HCT116 (cell line): ENCODE measurements around the gene PRLR.

Experiments
- ATF3 ChIP-seq: IDR thresholded peaks from 2 replicates; pipeline ENCODE4 v1.6.1; 2012
- CEBPB ChIP-seq: IDR thresholded peaks from 2 replicates; pipeline ENCODE4 v1.6.1; 2012; ENCODE audit warnings: low read depth
- CTCF ChIP-seq, 3 experiments: fragments of 200-600 bp in 1 of 3; sonication (generic) in 1 of 3; IDR thresholded peaks in 2 of 3; conservative IDR thresholded peaks in 1 of 3; 2 replicates each; pipeline ENCODE4 v1.5.1; 2012 to 2017; ENCODE audit warnings: low read depth in 2 of 3, low read length in 2 of 3, antibody characterized with exemption in 1 of 3, borderline replicate concordance in 1 of 3, control low read depth in 1 of 3, mild to moderate bottlenecking in 1 of 3, mixed read lengths in 1 of 3, mixed run types in 1 of 3, moderate library complexity in 1 of 3; ENCODE audit not compliant: insufficient read depth in 1 of 3
- EGR1 ChIP-seq: IDR thresholded peaks from 2 replicates; pipeline ENCODE4 v1.6.1; 2012; ENCODE audit warnings: low read depth
- EZH2 ChIP-seq: fragments of 200-600 bp; sonication (generic); IDR thresholded peaks from 2 replicates; pipeline ENCODE4 v1.6.1; 2017; ENCODE audit warnings: antibody characterized with exemption, mixed run types
- EZH2phosphoT487 ChIP-seq: fragments of 200-600 bp; IDR thresholded peaks from 2 replicates; pipeline ENCODE4 v1.6.1; 2018; ENCODE audit warnings: antibody characterized with exemption, borderline replicate concordance
- POLR2A ChIP-seq: IDR thresholded peaks from 2 replicates; pipeline ENCODE4 v1.7.0; 2011; ENCODE audit warnings: borderline replicate concordance; ENCODE audit not compliant: insufficient read depth, insufficient read length; ENCODE audit errors: extremely low read depth
- POLR2AphosphoS5 ChIP-seq: IDR thresholded peaks from 2 replicates; pipeline ENCODE4 v1.6.1; 2011; ENCODE audit warnings: mild to moderate bottlenecking, low read depth, low read length, moderate library complexity
- REST ChIP-seq: IDR thresholded peaks from 2 replicates; pipeline ENCODE4 v1.6.1; 2012; ENCODE audit warnings: low read depth
- SIN3A ChIP-seq: IDR thresholded peaks from 2 replicates; pipeline ENCODE4 v1.6.1; 2012; ENCODE audit warnings: low read depth
- SP1 ChIP-seq: IDR thresholded peaks from 2 replicates; pipeline ENCODE4 v1.6.1; 2012; ENCODE audit warnings: low read depth
- SRF ChIP-seq: IDR thresholded peaks from 2 replicates; pipeline ENCODE4 v1.6.1; 2012; ENCODE audit warnings: low read depth
- YY1 ChIP-seq: IDR thresholded peaks from 2 replicates; pipeline ENCODE4 v1.6.1; 2011; ENCODE audit warnings: low read length, low read depth, moderate library complexity, mild to moderate bottlenecking; ENCODE audit not compliant: insufficient replicate concordance; ENCODE audit errors: extremely low read depth

- no peak for TF ChIP-seq POLR2A
- TF ChIP-seq CTCF (IDR thresholded peaks at IDR 0.05 in 2 of 3, conservative IDR thresholded peaks at IDR 0.05 in 1 of 3; ENCODE audit: borderline replicate concordance in 1 of 3, insufficient read depth in 1 of 3, low read depth in 2 of 3, low read length in 2 of 3) = no peak
- TF ChIP-seq YY1 = no peak
- TF ChIP-seq REST = no peak
- no peak for TF ChIP-seq CEBPB
- TF ChIP-seq EGR1 = no peak
- TF ChIP-seq ATF3 = no peak
- TF ChIP-seq SP1 = no peak
- no peak for TF ChIP-seq SRF
- TF ChIP-seq SIN3A = no peak
- TF ChIP-seq EZH2phosphoT487 = no peak
- TF ChIP-seq EZH2 = no peak
- no peak for TF ChIP-seq POLR2AphosphoS5
Measured at GRCh38 chr5:35094948-35095347, 135.3 kb downstream of the PRLR start.
